ENCODE measurements around the gene CDC16. TPM values are rescaled to one million over a fixed set of nuclear protein-coding genes. Genes with fewer than 3 reads are reported as not detected.

CDC16 gene
- total RNA-seq, 1 experiment from 2014 or later: 61.0 TPM

DNA sequence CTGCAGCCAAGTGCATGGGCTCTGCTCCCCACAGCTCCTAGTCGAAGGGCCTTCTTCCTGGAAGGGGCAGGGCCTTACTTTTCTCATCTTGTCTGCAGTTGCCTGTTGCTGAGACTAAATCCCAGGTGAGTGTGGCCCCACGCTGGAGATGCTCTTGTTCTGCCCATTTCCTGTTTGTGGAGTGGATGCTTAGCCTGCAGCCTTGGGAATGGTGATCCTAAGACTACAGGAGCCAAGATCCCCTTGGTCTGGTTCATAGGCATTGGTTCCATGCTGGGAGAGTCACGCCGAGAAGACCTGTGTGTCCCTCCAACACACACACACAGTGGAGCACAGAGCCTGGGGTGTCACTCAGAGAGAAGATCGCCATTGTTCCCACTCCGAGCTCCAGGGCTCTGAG is 32.1 kb upstream of the CDC16 start:
- ATAC-seq (no peak), DNase-seq (ENCODE audit: low read depth, low spot score) (no peak)
- Histone ChIP-seq H3K36me3 (ENCODE audit: control insufficient read depth in 1 of 2, insufficient read depth in 2 of 2, low read length in 2 of 2) (no peaks in the 10 kb centered on the region), H3K27ac (ENCODE audit: low read depth, low read length) (no peak overlapping the region), H4K20me1 (ENCODE audit: insufficient read depth) (no peaks in the 10 kb centered on the region), H3K9ac (ENCODE audit: low read length) (no peak overlapping the region), H3K4me3 (replicated peaks in 1 of 2; ENCODE audit: low read depth in 1 of 2, low read length in 2 of 2) (no peak overlapping the region), H2AFZ (ENCODE audit: low read depth, low read length, poor library complexity, severe bottlenecking) (no peak overlapping the region), H3K27me3 (ENCODE audit: insufficient read depth, low read length) (no peaks in the 10 kb centered on the region), H3K79me2 (ENCODE audit: insufficient read depth, low read length) (no peaks in the 10 kb centered on the region), H3K4me1 (ENCODE audit: control insufficient read depth in 1 of 2, insufficient read depth in 2 of 2, low read length in 2 of 2) (no peaks in the 10 kb centered on the region), H3K9me2 (ENCODE audit: insufficient read depth) (no peaks in the 10 kb centered on the region), H3K4me2 (ENCODE audit: low read length) (no peak overlapping the region), H3K9me3 (ENCODE audit: control insufficient read depth in 1 of 2, insufficient read depth in 1 of 2, low read depth in 1 of 2, low read length in 2 of 2) (peaks cover 0 to 12% of the 10 kb centered on the region in 2 experiments; a peak in 2 of 4 replicates)
- BruUV-seq (replicated peaks): no TSS peak
- ChIA-PET POLR2A (no interaction called here), RAD21 (ENCODE audit: low non-redundant PET in 1 of 2, low total read pairs in 2 of 2, uncharacterized antibody in 2 of 2, unreplicated experiment in 2 of 2) (no interaction called here), CTCF (no interaction called here)
- no peak for TF ChIP-seq CEBPB (IDR thresholded peaks at IDR 0.05; ENCODE audit: low read depth)
- intact Hi-C loops (cut with micrococcal nuclease): no loop called here

DNA sequence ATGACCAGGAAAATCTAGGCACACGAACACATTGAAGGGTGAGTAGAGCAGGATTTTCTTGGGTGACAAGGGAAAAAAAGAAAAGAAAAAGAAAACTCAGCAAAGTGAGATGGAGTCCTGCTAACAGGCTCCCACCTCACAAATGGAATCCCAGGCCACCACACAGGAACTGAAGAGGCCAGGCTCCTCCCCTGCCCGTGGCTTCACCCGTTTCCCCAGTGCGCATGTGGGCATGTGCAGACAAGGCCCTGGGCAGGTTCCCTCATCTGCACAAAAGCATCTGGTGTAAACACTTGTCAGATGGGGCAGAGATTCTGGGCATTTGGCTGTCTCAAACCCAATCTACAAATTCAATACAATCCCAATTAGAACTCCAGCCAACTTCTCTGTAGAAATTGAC is 31.2 kb upstream of the CDC16 start:
- Histone ChIP-seq H4K20me1 (ENCODE audit: insufficient read depth) (no peaks in the 10 kb centered on the region), H3K9me2 (ENCODE audit: insufficient read depth) (no peaks in the 10 kb centered on the region), H3K4me3 (replicated peaks in 1 of 2; ENCODE audit: low read depth in 1 of 2, low read length in 2 of 2) (no peak overlapping the region), H3K9me3 (ENCODE audit: control insufficient read depth in 1 of 2, insufficient read depth in 1 of 2, low read depth in 1 of 2, low read length in 2 of 2) (peaks cover 0 to 15% of the 10 kb centered on the region in 2 experiments; a peak in 2 of 4 replicates), H3K79me2 (ENCODE audit: insufficient read depth, low read length) (no peaks in the 10 kb centered on the region), H3K4me2 (ENCODE audit: low read length) (no peak overlapping the region), H3K27me3 (ENCODE audit: insufficient read depth, low read length) (no peaks in the 10 kb centered on the region), H3K4me1 (ENCODE audit: control insufficient read depth in 1 of 2, insufficient read depth in 2 of 2, low read length in 2 of 2) (no peaks in the 10 kb centered on the region), H3K36me3 (ENCODE audit: control insufficient read depth in 1 of 2, insufficient read depth in 2 of 2, low read length in 2 of 2) (no peaks in the 10 kb centered on the region), H3K9ac (ENCODE audit: low read length) (no peak overlapping the region), H2AFZ (ENCODE audit: low read depth, low read length, poor library complexity, severe bottlenecking) (no peak overlapping the region), H3K27ac (ENCODE audit: low read depth, low read length) (no peak overlapping the region)
- BruUV-seq (replicated peaks): no TSS peak
- TF ChIP-seq EZH2phosphoT487 (IDR thresholded peaks at IDR 0.05; ENCODE audit: borderline replicate concordance) (no peak), POLR2AphosphoS5 (IDR thresholded peaks at IDR 0.05; ENCODE audit: low read depth, low read length) (no peak), SP1 (IDR thresholded peaks at IDR 0.05; ENCODE audit: low read depth) (no peak), EGR1 (IDR thresholded peaks at IDR 0.05; ENCODE audit: low read depth) (no peak), FOSL1 (IDR thresholded peaks at IDR 0.05; ENCODE audit: low read depth) (no peak), CBX3 (IDR thresholded peaks at IDR 0.05; ENCODE audit: low read depth) (no peak), ELF1 (IDR thresholded peaks at IDR 0.05; ENCODE audit: borderline replicate concordance, low read depth) (no peak), SIN3A (IDR thresholded peaks at IDR 0.05; ENCODE audit: low read depth) (no peak)
- TF ChIP-seq, protein P1, sequence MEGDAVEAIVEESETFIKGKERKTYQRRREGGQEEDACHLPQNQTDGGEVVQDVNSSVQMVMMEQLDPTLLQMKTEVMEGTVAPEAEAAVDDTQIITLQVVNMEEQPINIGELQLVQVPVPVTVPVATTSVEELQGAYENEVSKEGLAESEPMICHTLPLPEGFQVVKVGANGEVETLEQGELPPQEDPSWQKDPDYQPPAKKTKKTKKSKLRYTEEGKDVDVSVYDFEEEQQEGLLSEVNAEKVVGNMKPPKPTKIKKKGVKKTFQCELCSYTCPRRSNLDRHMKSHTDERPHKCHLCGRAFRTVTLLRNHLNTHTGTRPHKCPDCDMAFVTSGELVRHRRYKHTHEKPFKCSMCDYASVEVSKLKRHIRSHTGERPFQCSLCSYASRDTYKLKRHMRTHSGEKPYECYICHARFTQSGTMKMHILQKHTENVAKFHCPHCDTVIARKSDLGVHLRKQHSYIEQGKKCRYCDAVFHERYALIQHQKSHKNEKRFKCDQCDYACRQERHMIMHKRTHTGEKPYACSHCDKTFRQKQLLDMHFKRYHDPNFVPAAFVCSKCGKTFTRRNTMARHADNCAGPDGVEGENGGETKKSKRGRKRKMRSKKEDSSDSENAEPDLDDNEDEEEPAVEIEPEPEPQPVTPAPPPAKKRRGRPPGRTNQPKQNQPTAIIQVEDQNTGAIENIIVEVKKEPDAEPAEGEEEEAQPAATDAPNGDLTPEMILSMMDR (IDR thresholded peaks at IDR 0.05 in 2 of 3, conservative IDR thresholded peaks at IDR 0.05 in 1 of 3; ENCODE audit: borderline replicate concordance in 1 of 3, insufficient read depth in 1 of 3, low read depth in 2 of 3, low read length in 2 of 3): no peak
- TF ChIP-seq, protein P2, sequence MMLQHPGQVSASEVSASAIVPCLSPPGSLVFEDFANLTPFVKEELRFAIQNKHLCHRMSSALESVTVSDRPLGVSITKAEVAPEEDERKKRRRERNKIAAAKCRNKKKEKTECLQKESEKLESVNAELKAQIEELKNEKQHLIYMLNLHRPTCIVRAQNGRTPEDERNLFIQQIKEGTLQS (IDR thresholded peaks at IDR 0.05): no peak
- TF ChIP-seq, protein P3, sequence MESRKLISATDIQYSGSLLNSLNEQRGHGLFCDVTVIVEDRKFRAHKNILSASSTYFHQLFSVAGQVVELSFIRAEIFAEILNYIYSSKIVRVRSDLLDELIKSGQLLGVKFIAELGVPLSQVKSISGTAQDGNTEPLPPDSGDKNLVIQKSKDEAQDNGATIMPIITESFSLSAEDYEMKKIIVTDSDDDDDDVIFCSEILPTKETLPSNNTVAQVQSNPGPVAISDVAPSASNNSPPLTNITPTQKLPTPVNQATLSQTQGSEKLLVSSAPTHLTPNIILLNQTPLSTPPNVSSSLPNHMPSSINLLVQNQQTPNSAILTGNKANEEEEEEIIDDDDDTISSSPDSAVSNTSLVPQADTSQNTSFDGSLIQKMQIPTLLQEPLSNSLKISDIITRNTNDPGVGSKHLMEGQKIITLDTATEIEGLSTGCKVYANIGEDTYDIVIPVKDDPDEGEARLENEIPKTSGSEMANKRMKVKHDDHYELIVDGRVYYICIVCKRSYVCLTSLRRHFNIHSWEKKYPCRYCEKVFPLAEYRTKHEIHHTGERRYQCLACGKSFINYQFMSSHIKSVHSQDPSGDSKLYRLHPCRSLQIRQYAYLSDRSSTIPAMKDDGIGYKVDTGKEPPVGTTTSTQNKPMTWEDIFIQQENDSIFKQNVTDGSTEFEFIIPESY (IDR thresholded peaks at IDR 0.05; ENCODE audit: extremely low read depth, insufficient replicate concordance, low read length): no peak
- TF ChIP-seq, protein P4, sequence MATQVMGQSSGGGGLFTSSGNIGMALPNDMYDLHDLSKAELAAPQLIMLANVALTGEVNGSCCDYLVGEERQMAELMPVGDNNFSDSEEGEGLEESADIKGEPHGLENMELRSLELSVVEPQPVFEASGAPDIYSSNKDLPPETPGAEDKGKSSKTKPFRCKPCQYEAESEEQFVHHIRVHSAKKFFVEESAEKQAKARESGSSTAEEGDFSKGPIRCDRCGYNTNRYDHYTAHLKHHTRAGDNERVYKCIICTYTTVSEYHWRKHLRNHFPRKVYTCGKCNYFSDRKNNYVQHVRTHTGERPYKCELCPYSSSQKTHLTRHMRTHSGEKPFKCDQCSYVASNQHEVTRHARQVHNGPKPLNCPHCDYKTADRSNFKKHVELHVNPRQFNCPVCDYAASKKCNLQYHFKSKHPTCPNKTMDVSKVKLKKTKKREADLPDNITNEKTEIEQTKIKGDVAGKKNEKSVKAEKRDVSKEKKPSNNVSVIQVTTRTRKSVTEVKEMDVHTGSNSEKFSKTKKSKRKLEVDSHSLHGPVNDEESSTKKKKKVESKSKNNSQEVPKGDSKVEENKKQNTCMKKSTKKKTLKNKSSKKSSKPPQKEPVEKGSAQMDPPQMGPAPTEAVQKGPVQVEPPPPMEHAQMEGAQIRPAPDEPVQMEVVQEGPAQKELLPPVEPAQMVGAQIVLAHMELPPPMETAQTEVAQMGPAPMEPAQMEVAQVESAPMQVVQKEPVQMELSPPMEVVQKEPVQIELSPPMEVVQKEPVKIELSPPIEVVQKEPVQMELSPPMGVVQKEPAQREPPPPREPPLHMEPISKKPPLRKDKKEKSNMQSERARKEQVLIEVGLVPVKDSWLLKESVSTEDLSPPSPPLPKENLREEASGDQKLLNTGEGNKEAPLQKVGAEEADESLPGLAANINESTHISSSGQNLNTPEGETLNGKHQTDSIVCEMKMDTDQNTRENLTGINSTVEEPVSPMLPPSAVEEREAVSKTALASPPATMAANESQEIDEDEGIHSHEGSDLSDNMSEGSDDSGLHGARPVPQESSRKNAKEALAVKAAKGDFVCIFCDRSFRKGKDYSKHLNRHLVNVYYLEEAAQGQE (IDR thresholded peaks at IDR 0.05; ENCODE audit: low read depth): no peak
- RAD21 ChIA-PET (ENCODE audit: low non-redundant PET in 1 of 2, low total read pairs in 2 of 2, uncharacterized antibody in 2 of 2, unreplicated experiment in 2 of 2): no interaction called here
- intact Hi-C loops (cut with micrococcal nuclease): no loop called here
- CTCF ChIA-PET: no interaction called here
- POLR2A ChIA-PET: no interaction called here
- ATAC-seq: no peak
- no peak for DNase-seq (ENCODE audit: low read depth, low spot score)
